Skin of body (tissue), 2 donors: ENCODE data around the gene KCNK15. TPM values are rescaled to one million over a fixed set of nuclear protein-coding genes. Genes with fewer than 3 reads are reported as not detected.
A peak's percentile ranks its signal among the peaks of the same experiment; 100 is the strongest.

ENCODE experiments used
- DNase-seq: peaks from one replicate; lab custom pipeline; 2025; lab: John Stamatoyannopoulos, UW
- total RNA-seq: library from RNA; depleted of rRNA; stranded (reverse); fragments of >200 nt; gene quantifications from one replicate; pipeline ENCODE4 v1.2.3, GENCODE V29; 2014

Gene KCNK15
- total RNA-seq, 1 donor from 2014 or later: 0.59 TPM

- no peak for DNase-seq
Measured at GRCh38 chr20:44788706-44789456, 43.2 kb downstream of the KCNK15 start.

GRCh38 chr20:44790638-44791393 is 45.2 kb downstream of the KCNK15 start:
- DNase-seq: no peak

DNA sequence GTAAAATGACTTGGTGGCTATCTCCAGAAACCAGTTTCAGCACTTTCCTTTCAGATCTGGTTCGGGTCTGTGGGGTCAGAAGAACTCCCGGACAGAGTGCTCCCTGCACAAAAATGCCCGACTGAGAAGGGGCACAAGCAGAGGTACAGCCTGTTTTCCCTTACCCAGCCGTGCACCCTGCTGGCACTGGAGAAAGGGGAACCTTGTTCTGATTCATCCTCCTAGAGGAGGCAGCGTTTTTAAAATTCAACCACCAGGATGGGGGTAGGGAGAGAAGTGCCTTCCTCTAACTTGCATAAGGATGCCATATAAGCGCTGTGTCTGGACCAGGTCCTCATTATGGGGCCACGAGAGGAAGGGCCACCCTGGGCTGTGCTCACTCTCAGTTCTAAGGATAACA is 47.1 kb downstream of the KCNK15 start:
- DNase-seq: no peak

DNA sequence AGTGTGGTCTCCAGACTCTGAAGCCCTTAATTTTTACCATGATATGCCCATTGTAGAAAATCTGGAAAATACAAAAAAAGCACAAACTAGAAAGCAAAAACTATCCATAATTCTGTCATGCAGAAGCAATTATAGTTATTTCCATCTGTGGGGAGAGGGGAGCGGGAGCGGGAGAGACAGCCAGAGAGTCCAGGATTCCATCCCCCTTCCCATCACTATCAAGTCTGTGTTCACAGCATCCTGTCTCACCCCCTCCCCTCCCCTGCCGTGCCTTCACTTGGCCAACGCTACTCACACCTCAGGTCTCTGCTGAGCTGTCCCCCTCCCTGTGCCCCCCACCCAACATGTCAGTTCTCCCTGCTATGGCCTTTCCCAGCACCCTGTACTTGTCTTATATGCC is 50.2 kb downstream of the KCNK15 start:
- peak; percentile 10 for DNase-seq

GRCh38 chr20:44796311-44796710 is 50.6 kb downstream of the KCNK15 start:
- DNase-seq: no peak

DNA sequence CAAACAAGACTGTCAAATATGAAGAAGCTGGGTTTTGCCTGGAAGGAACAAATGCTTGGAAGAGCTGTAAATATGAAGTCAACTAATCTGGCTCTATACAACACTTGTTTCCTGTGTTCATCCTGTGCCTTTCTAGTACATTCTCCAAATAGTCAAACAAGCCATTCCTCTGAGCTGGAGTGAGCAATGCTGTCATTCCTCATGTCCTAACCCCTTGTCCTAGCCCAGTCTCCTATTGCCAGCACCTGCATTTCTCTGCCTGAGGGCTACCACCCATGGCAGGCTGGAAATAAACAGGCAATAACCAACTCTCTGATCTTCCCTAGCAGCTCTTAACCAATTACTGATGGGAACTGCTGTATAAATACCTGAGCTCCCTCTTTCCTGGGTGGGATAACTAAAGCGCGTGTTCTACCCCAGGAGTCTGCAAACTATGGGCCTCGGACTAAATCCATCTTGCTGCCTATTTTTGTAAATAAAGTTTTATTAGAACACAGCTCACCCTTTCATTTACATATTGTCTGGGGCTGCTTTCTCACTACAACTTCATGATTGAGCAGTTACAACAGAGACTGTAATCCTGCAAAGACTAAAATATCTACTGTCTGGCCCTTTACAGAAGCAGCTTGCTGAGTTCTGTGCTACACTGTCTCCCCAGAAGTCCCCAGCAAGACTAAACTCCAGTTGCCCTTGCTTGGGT is 51.2 kb downstream of the KCNK15 start:
- no peak for DNase-seq

GRCh38 chr20:44799691-44800090 is 54.0 kb downstream of the KCNK15 start:
- DNase-seq: no peak

GRCh38 chr20:44800391-44801046 is 54.9 kb downstream of the KCNK15 start:
- DNase-seq: no peak

Other genes with a start within 250 kb of the KCNK15 start
- gene SERINC3, start 223.8 kb upstream of the KCNK15 start, total RNA-seq: 45.7 TPM
- 21.8 TPM for gene PKIG, start 163.3 kb upstream of the KCNK15 start, total RNA-seq
- 5.5 TPM for gene ADA, start 94.2 kb upstream of the KCNK15 start, total RNA-seq
- gene CCN5, start 30.5 kb upstream of the KCNK15 start, total RNA-seq: 0.20 TPM
- gene RIMS4, start 64.7 kb downstream of the KCNK15 start, total RNA-seq: 1.3 TPM
- gene YWHAB, start 139.8 kb downstream of the KCNK15 start, total RNA-seq: 87.6 TPM
- 18.3 TPM for gene PABPC1L, start 164.2 kb downstream of the KCNK15 start, total RNA-seq
- 4.8 TPM for gene TOMM34, start 214.5 kb downstream of the KCNK15 start, total RNA-seq
- gene STK4, start 220.6 kb downstream of the KCNK15 start, total RNA-seq: 28.3 TPM